Sigmoid colon (tissue), 4 donors: ENCODE results near the gene IL18BP.

ENCODE experiments used
- CTCF ChIP-seq, 4 experiments: fragments of 450-650 bp in 3 of 4; fragments of 200-600 bp in 1 of 4; IDR thresholded peaks; one replicate each; pipeline ENCODE4 v1.5.1; 2016 to 2019; ENCODE audit warnings: antibody characterized with exemption in 4 of 4, mild to moderate bottlenecking in 3 of 4, moderate library complexity in 2 of 4
- EP300 ChIP-seq, 4 donors: sonication (generic); formaldehyde crosslinking; IDR thresholded peaks; one replicate each; pipeline ENCODE4 v1.6.1; 2017; ENCODE audit warnings: antibody characterized with exemption in 4 of 4
- POLR2AphosphoS5 ChIP-seq, 4 donors: sonication (generic); formaldehyde crosslinking; IDR thresholded peaks; one replicate each; pipeline ENCODE4 v1.6.1; 2017; ENCODE audit warnings: antibody characterized with exemption in 4 of 4

GRCh38 chr11:71979094-71979493 lies 19.6 kb upstream of the IL18BP start:
- TF ChIP-seq CTCF (IDR thresholded peaks at IDR 0.05) = no peak
- no peak for TF ChIP-seq EP300 (IDR thresholded peaks at IDR 0.05)
- no peak for TF ChIP-seq POLR2AphosphoS5 (IDR thresholded peaks at IDR 0.05)
